ENCODE data around the gene RPS26.

DNA sequence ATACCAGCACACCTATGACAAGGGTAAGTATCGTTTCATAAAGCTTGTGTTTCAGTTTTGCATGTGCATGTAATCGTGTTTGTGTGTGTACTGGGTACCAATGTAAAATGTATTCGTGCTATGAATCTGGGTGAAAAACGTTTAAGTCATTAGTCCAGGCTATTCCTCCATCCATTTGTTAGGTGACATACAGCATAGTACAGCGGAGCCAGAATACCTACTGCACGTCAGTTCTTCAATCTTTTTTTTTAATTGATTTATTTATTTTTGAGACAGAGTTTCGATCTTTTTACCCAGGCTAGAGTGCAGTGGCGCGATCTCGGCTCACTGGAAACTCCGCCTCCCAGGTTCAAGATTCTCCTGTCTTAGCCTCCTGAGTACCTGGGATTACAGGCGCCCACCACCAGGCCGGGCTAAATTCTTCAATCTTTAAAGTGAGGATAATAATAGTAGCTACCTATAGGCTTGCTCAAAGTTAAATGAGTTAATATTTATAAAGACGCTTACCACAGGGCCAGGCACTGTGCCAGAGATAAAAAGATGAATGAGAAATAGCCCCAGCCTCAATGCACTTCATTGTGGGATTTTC lies 661 bp upstream of the RPS26 start:
- TF ChIP-seq, protein P1, sequence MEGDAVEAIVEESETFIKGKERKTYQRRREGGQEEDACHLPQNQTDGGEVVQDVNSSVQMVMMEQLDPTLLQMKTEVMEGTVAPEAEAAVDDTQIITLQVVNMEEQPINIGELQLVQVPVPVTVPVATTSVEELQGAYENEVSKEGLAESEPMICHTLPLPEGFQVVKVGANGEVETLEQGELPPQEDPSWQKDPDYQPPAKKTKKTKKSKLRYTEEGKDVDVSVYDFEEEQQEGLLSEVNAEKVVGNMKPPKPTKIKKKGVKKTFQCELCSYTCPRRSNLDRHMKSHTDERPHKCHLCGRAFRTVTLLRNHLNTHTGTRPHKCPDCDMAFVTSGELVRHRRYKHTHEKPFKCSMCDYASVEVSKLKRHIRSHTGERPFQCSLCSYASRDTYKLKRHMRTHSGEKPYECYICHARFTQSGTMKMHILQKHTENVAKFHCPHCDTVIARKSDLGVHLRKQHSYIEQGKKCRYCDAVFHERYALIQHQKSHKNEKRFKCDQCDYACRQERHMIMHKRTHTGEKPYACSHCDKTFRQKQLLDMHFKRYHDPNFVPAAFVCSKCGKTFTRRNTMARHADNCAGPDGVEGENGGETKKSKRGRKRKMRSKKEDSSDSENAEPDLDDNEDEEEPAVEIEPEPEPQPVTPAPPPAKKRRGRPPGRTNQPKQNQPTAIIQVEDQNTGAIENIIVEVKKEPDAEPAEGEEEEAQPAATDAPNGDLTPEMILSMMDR (IDR thresholded peaks at IDR 0.05): no peak
- TF ChIP-seq POLR2AphosphoS5 (IDR thresholded peaks at IDR 0.05) (no peak), POLR2A (IDR thresholded peaks at IDR 0.05; ENCODE audit: low read depth) (no peak)

All from esophagus muscularis mucosa (tissue), 3 donors.